GM18526 (cell line): ENCODE measurements around the gene STARD3NL.
A peak's percentile ranks its signal among the peaks of the same experiment; 100 is the strongest.

Source experiments
- POLR2A ChIP-seq: IDR thresholded peaks from 3 replicates; pipeline ENCODE4 v1.6.1; 2011; ENCODE audit not compliant: insufficient read length; ENCODE audit errors: extremely low read depth

Gene STARD3NL

GRCh38 chr7:38178004-38178694 is at the start of gene STARD3NL:
Gene STARD3NL (plus strand): TSS chr7:38178245. CDS start chr7:38207505, 29,260 bp downstream.
- TF ChIP-seq POLR2A: peak; percentile 66

- no peak for TF ChIP-seq POLR2A
Measured at GRCh38 chr7:38129162-38129561, 48.9 kb upstream of the STARD3NL start.

- TF ChIP-seq POLR2A: no peak
Measured at GRCh38 chr7:38129579-38129978, 48.5 kb upstream of the STARD3NL start.

- no peak for TF ChIP-seq POLR2A
Measured at GRCh38 chr7:38138171-38138570, 39.9 kb upstream of the STARD3NL start.

GRCh38 chr7:38141187-38141586 is 36.9 kb upstream of the STARD3NL start:
- no peak for TF ChIP-seq POLR2A

GRCh38 chr7:38142736-38143135 is 35.3 kb upstream of the STARD3NL start:
- TF ChIP-seq POLR2A: no peak

- TF ChIP-seq POLR2A: no peak
Measured at GRCh38 chr7:38147005-38147404, 31.0 kb upstream of the STARD3NL start.

- TF ChIP-seq POLR2A: no peak
Measured at GRCh38 chr7:38151556-38151955, 26.5 kb upstream of the STARD3NL start.

- no peak for TF ChIP-seq POLR2A
Measured at GRCh38 chr7:38153515-38153914, 24.5 kb upstream of the STARD3NL start.

- TF ChIP-seq POLR2A: no peak
Measured at GRCh38 chr7:38154278-38154677, 23.8 kb upstream of the STARD3NL start.

GRCh38 chr7:38160003-38160571 is 18.0 kb upstream of the STARD3NL start:
- TF ChIP-seq POLR2A: no peak

- TF ChIP-seq POLR2A: no peak
Measured at GRCh38 chr7:38162036-38162435, 16.0 kb upstream of the STARD3NL start.

GRCh38 chr7:38163671-38164070 is 14.4 kb upstream of the STARD3NL start:
- no peak for TF ChIP-seq POLR2A

GRCh38 chr7:38168890-38169570 is 9.0 kb upstream of the STARD3NL start:
- TF ChIP-seq POLR2A: no peak

GRCh38 chr7:38169847-38170246 is 8.2 kb upstream of the STARD3NL start:
- TF ChIP-seq POLR2A: no peak
